ENCODE data around the gene MUC20.
A peak's percentile ranks its signal among the peaks of the same experiment; 100 is the strongest.
"Not testable (repeated sequence)": the region's sequence is repeated elsewhere in the genome, so short reads cannot be mapped to it uniquely, and the experiment has no call there.

Gene MUC20

DNA sequence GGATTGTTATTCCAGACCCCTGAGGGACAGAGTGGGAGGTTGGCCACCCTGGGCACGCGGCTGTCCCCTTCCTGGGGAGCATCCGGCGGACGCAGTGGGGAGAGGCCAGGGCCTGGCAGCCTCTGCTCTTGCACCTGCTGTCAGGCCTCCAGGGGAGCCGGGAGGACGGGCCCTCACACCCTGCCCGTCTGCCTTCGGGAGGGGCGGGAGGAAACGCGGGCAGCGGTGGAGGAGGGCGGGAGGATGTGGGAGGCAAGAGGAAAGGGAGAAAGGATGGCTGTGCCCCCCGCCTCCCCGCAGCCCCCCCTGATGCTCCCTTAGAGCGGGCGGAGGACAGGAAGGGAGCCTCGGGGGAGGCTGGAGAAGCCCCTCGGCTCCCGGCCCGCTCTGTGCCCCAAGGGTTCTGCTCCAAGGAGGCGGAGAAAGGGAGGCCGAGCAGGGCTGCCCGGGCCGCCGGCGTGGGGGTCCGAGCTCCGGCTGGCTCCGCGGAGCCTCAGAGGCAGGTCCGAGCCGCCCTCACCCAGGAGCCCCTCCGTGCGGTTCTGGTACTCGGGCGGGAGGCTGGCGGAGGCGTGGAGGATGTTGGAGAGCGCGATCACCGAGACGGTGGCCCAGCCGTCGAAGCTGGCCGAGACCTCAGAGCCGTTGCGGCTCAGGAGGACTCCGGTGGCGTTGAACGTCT lies 40.9 kb downstream of the MUC20 start:
- no peaks in the 10 kb centered on the region for H3K9me3 Mint-ChIP-seq
- H3K4me1 Mint-ChIP-seq (ENCODE audit: low read depth): no peaks in the 10 kb centered on the region
- H3K27ac Mint-ChIP-seq: no peak overlapping the region
- no peak overlapping the region for H3K4me3 Mint-ChIP-seq
- peaks cover 36% of the 10 kb centered on the region for H3K27me3 Mint-ChIP-seq
- H3K36me3 Mint-ChIP-seq (ENCODE audit: low read depth): no peaks in the 10 kb centered on the region

DNA sequence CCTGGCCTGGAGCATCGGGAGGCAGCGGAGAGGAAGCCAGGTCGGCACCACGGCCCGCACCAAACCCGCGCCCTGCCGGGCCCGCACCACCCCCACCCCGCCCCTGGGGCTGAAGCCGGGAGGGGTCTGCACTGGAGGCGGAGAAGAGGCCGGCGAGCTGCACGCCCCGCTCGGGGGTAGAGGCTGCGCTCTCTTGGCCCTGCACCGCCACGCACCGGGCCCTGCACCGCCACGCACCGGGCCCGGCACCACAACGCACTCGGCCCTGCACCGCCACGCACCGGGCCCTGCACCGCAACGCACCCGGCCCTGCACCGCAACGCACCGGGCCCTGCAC lies 41.4 kb downstream of the MUC20 start:
- Mint-ChIP-seq H3K27ac (no peak overlapping the region), H3K9me3 (no peaks in the 10 kb centered on the region), H3K27me3 (peaks cover 32% of the 10 kb centered on the region)

DNA sequence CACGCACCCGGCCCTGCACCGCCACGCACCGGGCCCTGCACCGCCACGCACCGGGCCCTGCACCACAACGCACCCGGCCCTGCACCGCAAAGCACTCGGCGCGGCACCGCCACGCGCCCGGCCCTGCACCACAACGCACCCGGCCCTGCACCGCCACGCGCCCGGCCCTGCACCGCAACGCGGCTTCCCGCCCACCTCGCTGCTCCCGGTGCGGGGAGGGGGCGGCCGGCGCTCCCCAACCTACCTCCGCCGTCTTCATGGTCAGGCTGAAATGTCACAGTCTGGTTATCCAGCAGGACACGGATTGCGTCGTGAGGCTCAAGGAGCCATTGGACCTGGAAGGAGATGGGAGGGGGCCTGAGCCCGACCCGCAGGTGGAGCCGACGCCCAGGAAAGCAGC lies 41.8 kb downstream of the MUC20 start:
- Mint-ChIP-seq H3K27me3 (peaks cover 31% of the 10 kb centered on the region), H3K9me3 (no peaks in the 10 kb centered on the region), H3K4me3 (no peak overlapping the region), H3K4me1 (ENCODE audit: low read depth) (no peaks in the 10 kb centered on the region), H3K27ac (no peak overlapping the region), H3K36me3 (ENCODE audit: low read depth) (no peaks in the 10 kb centered on the region)

More for the DNA sequence above, 41.4 kb downstream of the MUC20 start:
- no peaks in the 10 kb centered on the region for H3K4me1 Mint-ChIP-seq (ENCODE audit: low read depth)
- H3K36me3 Mint-ChIP-seq (ENCODE audit: low read depth): no peaks in the 10 kb centered on the region
- H3K4me3 Mint-ChIP-seq: no peak overlapping the region

DNA sequence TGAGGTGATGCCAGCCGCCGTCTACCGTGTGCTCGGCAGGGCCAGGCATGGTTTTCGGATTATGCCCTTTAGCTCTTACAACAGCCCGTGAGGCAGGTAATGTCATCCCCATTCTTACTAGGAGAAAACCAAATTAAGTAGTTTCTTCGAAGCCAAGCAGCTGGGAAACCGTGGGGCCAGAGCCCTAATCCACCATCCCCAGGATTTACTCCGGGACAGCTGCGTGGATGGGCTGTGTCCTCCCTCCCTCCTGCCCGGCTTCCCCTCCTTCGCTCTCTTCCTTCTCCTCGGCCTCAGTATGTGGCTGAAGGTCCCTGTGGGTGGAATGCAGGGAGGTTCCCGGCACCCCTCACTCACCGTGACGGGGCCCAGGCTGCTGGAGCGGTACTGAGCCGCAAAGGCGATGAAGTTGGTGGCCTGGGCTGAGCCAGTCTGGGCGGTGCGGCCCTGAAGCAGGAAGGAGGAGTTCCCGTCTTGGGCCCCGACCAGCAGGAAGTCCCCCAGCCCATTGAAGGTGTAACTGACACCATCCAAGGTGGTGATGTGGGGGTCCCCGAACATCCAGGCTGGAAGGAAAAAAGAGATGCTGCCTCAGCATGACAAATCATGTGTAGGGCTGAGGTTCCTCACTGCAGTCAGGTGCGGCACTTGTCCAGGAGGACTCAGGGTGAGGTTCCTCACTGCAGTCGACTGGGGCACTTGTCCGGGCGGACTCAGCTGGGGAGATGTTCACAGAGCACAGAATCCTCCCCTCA lies 42.5 kb downstream of the MUC20 start:
- no peak overlapping the region for H3K4me3 Mint-ChIP-seq
- no peaks in the 10 kb centered on the region for H3K4me1 Mint-ChIP-seq (ENCODE audit: low read depth)
- no peak overlapping the region for H3K27ac Mint-ChIP-seq
- no peaks in the 10 kb centered on the region for H3K9me3 Mint-ChIP-seq
- H3K36me3 Mint-ChIP-seq (ENCODE audit: low read depth): no peaks in the 10 kb centered on the region
- peaks cover 25% of the 10 kb centered on the region for H3K27me3 Mint-ChIP-seq

DNA sequence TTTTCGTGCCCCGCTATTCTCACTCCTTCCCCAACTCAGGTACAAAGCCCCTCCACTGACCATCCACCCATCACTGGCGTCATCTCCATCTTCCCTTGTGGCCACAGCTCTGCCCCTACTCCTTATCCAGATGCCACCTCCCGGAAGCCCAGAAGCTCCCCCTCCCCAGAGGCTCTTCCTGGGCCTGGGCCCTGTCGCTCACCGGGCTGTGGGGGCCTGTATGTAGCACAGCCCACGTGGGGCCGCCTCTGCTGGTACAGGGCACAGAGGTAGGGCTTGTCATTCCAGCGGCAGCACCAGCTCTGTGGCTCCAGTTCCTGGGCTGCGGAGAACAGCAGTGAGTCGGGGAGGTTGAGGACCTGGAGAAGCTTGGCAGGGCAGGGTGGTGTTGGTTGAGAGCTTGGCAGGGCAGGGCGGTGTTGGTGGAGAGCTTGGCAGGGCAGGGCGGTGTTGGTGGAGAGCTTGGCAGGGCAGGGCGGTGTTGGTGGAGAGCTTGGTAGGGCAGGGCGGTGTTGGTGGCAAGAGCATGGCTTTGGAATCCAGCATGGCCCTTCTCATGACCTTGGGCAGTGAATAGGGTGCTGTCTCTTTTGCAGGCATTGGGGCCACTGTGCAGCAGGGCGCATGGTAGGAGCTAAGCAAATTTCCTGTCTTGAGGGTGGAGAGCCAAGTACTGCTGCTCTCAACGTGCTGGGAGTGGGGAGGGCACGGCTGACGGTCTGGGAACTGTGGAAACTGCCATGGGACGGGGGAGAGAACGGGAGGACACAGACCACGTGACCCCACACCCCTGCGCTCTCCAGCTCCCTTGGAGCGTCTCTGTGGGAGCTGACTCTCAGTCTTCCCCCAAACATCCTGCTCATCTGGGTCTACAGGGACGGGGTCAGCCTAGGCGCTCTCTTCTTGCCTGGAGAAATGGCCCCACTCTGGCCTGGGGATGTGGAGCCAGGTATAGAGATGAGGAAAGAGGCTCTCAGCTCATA lies 43.4 kb downstream of the MUC20 start:
- H3K4me3 Mint-ChIP-seq: no peak overlapping the region
- H3K4me1 Mint-ChIP-seq (ENCODE audit: low read depth): no peaks in the 10 kb centered on the region
- H3K36me3 Mint-ChIP-seq (ENCODE audit: low read depth): no peaks in the 10 kb centered on the region
- H3K27me3 Mint-ChIP-seq: peaks cover 20% of the 10 kb centered on the region
- H3K9me3 Mint-ChIP-seq: no peaks in the 10 kb centered on the region
- H3K27ac Mint-ChIP-seq: no peak overlapping the region

DNA sequence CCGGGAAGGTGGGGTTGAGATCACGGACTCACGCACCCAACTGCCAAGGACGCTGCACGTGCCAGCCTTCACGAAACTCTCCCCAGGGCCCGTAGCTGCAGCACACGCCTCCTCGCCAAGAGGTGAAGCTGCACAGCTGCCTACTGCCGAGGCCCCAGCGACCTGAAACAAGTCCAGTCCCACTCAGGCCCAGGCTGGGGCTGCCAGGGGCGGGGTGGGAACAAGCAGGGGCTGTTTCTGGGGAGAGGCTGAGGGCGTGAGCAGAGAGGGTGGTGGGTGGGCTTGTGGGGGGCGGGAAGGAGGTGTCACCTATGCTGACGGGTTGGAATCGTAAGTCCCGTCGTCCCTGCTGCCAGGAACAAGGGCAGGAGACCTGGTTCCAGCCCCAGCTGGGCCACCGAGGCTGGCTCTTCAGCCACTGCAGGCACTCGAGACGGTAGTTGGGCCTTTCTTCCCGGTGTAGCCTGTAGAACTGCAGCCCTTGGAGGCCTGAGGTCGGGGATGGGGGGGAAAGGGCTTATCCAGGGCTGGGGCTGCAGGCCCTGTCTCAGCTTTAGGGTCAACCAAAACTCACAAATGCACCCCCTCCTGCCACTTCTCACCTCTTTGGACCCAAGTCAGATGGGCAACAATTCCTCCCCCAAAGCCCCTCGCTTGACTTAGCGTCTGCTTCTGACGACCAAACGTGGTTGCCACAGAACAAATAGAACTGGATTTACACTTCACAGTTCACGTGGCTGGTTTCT lies 44.4 kb downstream of the MUC20 start:
- Mint-ChIP-seq H3K27me3 (peaks cover 13% of the 10 kb centered on the region), H3K4me3 (no peak overlapping the region), H3K4me1 (ENCODE audit: low read depth) (no peaks in the 10 kb centered on the region), H3K36me3 (ENCODE audit: low read depth) (no peaks in the 10 kb centered on the region), H3K9me3 (no peaks in the 10 kb centered on the region), H3K27ac (no peak overlapping the region)

DNA sequence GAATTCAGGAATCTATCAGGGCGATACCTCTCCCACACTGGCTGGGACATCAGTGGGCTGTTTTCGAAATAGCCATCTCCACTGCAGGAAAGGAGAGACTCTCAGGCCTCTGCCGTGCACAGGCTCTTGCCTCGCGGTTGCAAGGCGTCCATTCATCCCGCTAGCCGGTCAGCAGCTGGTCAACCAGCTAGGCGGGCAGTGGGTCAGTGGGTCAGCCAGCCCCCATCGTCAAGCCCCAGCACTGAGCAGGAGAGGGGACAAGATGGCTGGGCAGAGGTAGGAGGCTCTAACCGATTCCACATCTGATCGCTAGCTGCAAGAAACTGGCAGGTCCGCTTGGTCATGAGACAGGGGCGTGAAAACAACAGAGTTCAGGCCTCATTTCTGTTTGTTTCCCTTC lies 45.9 kb downstream of the MUC20 start:
- Mint-ChIP-seq H3K27me3 (peaks cover 4% of the 10 kb centered on the region), H3K4me3 (no peak overlapping the region), H3K4me1 (ENCODE audit: low read depth) (no peaks in the 10 kb centered on the region), H3K27ac (no peak overlapping the region), H3K9me3 (no peaks in the 10 kb centered on the region), H3K36me3 (ENCODE audit: low read depth) (no peaks in the 10 kb centered on the region)

DNA sequence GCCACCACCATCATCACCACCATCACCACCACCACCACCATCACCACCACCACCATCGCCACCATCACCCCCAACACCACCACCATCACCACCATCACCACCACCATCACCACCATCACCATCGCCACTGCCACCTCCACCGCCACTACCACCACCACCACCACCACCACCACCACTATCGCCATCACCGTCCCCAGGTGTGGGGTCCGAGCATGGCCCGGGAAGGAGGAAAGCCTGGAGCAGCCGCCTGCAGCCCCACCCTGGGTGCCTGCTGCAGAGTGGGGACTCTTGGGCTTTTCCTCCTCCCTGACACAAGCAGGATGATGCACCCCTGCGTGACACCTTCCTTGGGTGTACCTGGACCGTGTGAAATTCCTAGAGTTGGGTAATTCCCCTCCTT lies 47.0 kb downstream of the MUC20 start:
- Mint-ChIP-seq H3K27ac (no peak overlapping the region), H3K4me1 (ENCODE audit: low read depth) (no peaks in the 10 kb centered on the region), H3K9me3 (no peaks in the 10 kb centered on the region), H3K27me3 (peaks cover 4% of the 10 kb centered on the region), H3K4me3 (no peak overlapping the region), H3K36me3 (ENCODE audit: low read depth) (no peaks in the 10 kb centered on the region)

DNA sequence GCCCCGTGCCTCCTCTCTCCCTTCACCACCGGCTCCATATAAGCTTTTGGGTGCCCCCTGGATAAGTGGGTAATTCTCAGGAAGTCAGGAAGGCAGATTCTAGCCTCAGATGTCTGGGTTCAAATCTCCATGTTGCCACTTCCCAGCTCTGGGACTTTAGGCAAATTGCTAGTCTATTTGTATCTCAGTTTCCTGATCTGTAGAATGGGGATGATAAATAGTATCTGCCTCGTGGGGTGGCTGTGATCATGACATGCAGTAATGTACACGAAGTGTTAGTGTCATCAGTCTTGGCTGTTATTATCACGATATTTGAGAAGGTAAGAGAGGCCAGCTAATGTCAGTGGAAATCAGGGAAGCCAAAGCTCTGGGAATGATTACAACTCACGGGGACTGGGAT lies 47.6 kb downstream of the MUC20 start:
- Mint-ChIP-seq H3K36me3 (ENCODE audit: low read depth) (no peaks in the 10 kb centered on the region), H3K27ac (no peak overlapping the region), H3K27me3 (no peaks in the 10 kb centered on the region), H3K9me3 (no peaks in the 10 kb centered on the region), H3K4me3 (no peak overlapping the region), H3K4me1 (ENCODE audit: low read depth) (no peaks in the 10 kb centered on the region)

DNA sequence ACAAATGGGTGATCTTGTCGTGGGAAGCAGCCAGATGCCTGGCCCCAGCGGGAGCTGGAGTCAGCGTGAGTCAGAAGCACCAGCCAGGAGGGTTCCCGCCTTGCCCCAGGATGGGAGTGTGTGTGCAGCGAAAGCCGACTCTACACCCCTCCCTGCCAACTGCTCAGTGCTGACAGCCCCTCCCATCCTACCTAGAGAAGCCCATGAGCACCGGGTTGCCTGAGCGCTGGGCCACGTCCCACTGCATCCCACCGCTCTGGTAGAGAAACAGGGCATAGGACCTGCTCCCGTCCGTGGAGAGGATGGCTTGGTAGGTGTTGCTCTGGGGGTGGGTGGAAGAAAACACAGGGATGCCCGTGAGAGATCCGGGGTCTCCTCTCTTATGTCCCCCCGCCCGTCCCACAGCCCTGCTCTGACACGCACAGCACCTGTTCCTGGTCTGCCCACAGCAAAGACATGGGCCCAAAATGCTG lies 48.1 kb downstream of the MUC20 start:
- H3K27me3 Mint-ChIP-seq: no peaks in the 10 kb centered on the region
- no peak overlapping the region for H3K27ac Mint-ChIP-seq
- no peaks in the 10 kb centered on the region for H3K36me3 Mint-ChIP-seq (ENCODE audit: low read depth)
- H3K4me3 Mint-ChIP-seq: no peak overlapping the region
- no peaks in the 10 kb centered on the region for H3K4me1 Mint-ChIP-seq (ENCODE audit: low read depth)
- no peaks in the 10 kb centered on the region for H3K9me3 Mint-ChIP-seq

DNA sequence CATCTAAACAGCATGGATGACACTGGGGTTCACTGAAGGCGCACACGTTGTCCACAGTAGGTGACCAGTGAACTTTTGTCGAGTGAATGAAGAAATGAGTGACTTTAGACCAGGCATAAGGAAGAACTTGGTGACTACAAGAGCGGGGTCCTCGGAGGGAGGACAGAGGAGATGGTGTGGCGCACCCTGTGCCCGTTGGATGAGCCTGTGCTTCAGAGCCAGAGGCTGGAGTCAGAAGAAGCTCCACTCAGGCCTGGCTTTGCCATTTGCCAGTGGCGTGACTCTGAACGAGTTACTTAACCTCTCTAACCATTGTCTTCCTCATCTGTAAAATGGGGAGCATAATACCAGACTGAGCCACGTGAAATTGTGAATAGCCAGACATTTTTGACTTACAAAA lies 48.8 kb downstream of the MUC20 start:
- H3K9me3 Mint-ChIP-seq: no peaks in the 10 kb centered on the region
- no peak overlapping the region for H3K27ac Mint-ChIP-seq

DNA sequence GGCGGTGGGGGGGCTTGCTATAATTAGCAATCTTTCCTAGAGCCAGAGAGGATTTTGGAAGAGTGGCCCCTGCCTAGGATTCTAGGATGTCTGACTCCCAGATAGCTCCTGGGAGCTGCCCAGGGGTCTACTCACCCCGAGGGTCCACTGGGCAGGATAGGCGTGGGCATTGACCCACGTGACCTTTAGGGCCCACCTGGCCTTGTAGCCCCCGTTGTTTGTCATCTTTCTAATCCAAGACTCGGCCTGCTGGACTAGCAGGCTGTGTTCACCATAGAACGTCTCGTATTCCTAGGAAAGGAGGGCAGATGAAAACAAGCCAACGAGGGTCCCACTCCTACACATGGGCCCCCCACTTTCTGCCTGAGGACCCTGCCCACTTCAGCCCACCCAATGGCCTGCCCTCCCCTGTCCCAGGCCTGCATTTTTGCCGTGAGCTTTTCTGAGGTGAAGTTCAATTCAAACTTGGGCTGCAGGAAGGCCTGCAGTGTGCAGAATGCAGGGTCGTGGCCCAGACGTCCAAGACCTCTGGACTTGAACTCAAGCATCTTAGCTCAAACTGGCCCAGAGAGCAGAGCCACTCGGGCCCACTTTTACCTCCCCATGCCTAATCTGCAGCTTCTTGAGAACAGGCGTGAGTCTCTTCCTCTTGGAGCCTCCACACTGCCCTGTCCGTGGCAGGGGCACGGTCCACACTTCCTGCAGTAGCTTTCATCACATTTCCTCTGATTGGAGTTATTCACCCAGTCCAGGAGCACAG lies 49.5 kb downstream of the MUC20 start:
- Mint-ChIP-seq H3K4me3 (peak overlapping the region; percentile 47), H3K27me3 (no peaks in the 10 kb centered on the region), H3K27ac (peak overlapping the region; percentile 72), H3K36me3 (ENCODE audit: low read depth) (no peaks in the 10 kb centered on the region), H3K9me3 (no peaks in the 10 kb centered on the region), H3K4me1 (ENCODE audit: low read depth) (no peaks in the 10 kb centered on the region)

More for the DNA sequence above, 48.8 kb downstream of the MUC20 start:
- no peaks in the 10 kb centered on the region for H3K27me3 Mint-ChIP-seq
- no peak overlapping the region for H3K4me3 Mint-ChIP-seq
- H3K4me1 Mint-ChIP-seq (ENCODE audit: low read depth): no peaks in the 10 kb centered on the region
- H3K36me3 Mint-ChIP-seq (ENCODE audit: low read depth): no peaks in the 10 kb centered on the region

DNA sequence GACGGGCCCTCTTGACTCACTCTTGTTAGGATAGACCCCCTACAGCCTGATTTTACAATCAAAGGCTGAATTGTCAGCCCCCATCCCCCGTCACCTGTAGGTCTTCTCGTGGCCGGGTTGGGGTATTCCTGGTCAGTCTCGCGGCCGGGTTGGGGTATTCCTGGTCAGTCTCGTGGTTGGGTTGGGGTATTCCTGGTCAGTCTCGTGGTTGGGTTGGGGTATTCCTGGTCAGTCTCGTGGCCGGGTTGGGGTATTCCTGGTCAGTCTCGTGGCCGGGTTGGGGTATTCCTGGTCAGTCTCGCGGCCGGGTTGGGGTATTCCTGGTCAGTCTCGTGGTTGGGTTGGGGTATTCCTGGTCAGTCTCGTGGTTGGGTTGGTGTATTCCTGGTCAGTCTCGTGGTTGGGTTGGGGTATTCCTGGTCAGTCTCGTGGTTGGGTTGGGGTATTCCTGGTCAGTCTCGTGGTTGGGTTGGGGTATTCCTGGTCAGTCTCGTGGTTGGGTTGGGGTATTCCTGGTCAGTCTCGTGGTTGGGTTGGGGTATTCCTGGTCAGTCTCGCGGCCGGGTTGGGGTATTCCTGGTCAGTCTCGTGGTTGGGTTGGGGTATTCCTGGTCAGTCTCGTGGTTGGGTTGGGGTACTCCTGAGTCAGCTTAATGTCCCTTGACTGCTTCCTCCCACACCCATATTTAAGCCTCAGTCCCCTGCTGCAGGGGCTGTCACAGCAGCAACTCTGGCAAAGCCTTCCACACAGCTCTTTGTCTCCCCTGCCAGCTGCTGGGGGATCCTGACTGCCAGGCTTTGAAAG lies 50.3 kb downstream of the MUC20 start:
- not testable (repeated sequence) for H3K4me1 Mint-ChIP-seq (ENCODE audit: low read depth); H3K36me3 Mint-ChIP-seq (ENCODE audit: low read depth); H3K27me3 Mint-ChIP-seq; H3K9me3 Mint-ChIP-seq
- Mint-ChIP-seq H3K4me3 (peak overlapping the region; percentile 55), H3K27ac (peak overlapping the region; percentile 74)
